ENCODE data around the gene LRRC8D.

DNA sequence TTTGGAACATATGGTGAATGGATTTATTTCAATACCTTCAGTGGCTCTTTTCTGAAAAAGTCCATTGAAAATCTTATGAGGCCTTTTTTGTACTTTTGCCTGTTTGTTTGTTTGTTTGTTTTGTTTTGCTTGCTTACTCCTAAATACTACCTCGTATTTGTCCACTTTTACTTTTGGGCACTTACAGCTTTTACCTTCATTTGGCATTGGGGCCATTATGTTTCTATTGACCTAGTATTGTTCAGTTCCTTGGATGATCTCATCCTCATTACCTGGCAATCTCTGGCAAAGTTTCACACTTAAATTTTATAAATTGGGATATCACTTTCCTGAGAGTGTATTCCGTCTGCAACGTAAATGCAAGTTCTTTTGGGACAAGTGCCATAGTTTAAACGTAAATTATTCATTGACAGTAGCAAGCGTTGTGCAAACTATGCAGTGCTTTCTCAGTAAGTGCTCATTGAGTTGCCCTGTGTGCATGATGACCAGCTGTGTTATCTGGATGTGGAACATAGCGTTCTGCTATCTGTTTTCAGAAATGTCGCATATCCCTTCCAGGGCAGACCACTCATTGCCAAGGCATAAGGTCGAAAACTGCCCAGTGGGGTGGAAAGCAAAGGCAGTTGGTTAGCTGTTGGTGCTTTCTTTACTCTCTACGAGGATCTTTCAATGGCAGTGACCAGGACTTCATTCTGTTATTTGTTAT lies 51.1 kb downstream of the LRRC8D start:
- no peak for TF ChIP-seq POLR2AphosphoS5 (IDR thresholded peaks at IDR 0.05)
- TF ChIP-seq, protein P1, sequence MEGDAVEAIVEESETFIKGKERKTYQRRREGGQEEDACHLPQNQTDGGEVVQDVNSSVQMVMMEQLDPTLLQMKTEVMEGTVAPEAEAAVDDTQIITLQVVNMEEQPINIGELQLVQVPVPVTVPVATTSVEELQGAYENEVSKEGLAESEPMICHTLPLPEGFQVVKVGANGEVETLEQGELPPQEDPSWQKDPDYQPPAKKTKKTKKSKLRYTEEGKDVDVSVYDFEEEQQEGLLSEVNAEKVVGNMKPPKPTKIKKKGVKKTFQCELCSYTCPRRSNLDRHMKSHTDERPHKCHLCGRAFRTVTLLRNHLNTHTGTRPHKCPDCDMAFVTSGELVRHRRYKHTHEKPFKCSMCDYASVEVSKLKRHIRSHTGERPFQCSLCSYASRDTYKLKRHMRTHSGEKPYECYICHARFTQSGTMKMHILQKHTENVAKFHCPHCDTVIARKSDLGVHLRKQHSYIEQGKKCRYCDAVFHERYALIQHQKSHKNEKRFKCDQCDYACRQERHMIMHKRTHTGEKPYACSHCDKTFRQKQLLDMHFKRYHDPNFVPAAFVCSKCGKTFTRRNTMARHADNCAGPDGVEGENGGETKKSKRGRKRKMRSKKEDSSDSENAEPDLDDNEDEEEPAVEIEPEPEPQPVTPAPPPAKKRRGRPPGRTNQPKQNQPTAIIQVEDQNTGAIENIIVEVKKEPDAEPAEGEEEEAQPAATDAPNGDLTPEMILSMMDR (IDR thresholded peaks at IDR 0.05): no peak
